NB4 (cell line): ENCODE data around the gene MIER3.

Experiments
- CTCF ChIP-seq: IDR thresholded peaks from one replicate; pipeline ENCODE4 v1.5.1; 2012; ENCODE audit warnings: low read depth, low read length
- POLR2A ChIP-seq: IDR thresholded peaks from 2 replicates; pipeline ENCODE4 v1.6.1; 2011; ENCODE audit warnings: mild to moderate bottlenecking; ENCODE audit not compliant: insufficient read length; ENCODE audit errors: extremely low read depth

GRCh38 chr5:56950626-56951125 is 1.2 kb downstream of the MIER3 start:
- TF ChIP-seq CTCF (no peak), POLR2A (no peak)
